GM18511 (cell line): ENCODE results near the gene BMPR1A.
"Not testable (repeated sequence)": the region's sequence is repeated elsewhere in the genome, so short reads cannot be mapped to it uniquely, and the experiment has no call there.

Experiments used
- ATAC-seq: cut with Tn5 transposase; IDR thresholded peaks from one replicate; pipeline ENCODE4 v1.9.1; 2021; ENCODE audit warnings: mild to moderate bottlenecking, moderate library complexity; ENCODE audit not compliant: unreplicated experiment

The BMPR1A gene

GRCh38 chr10:86936661-86937501 is 180.5 kb downstream of the BMPR1A start:
- ATAC-seq = no peak

- no peak for ATAC-seq
These were observed 181.2 kb downstream of the BMPR1A start for GRCh38 chr10:86937502-86938154.

GRCh38 chr10:86938260-86938659 is 181.8 kb downstream of the BMPR1A start:
- ATAC-seq = no peak

- not testable (repeated sequence) for ATAC-seq
These were observed 183.7 kb downstream of the BMPR1A start for GRCh38 chr10:86940076-86940475.

GRCh38 chr10:86940677-86941076 is 184.3 kb downstream of the BMPR1A start:
- ATAC-seq = no peak

- ATAC-seq = no peak
These were observed 185.0 kb downstream of the BMPR1A start for GRCh38 chr10:86941426-86941825.

GRCh38 chr10:86941991-86942421 is 185.6 kb downstream of the BMPR1A start:
- no peak for ATAC-seq

GRCh38 chr10:86942441-86943315 is 186.3 kb downstream of the BMPR1A start:
- ATAC-seq = no peak

- no peak for ATAC-seq
These were observed 187.1 kb downstream of the BMPR1A start for GRCh38 chr10:86943316-86944030.

GRCh38 chr10:86944031-86944419 is 187.6 kb downstream of the BMPR1A start:
- ATAC-seq = no peak

GRCh38 chr10:86944471-86944870 is 188.1 kb downstream of the BMPR1A start:
- no peak for ATAC-seq

GRCh38 chr10:86944907-86945306 is 188.5 kb downstream of the BMPR1A start:
- no peak for ATAC-seq

- no peak for ATAC-seq
These were observed 189.2 kb downstream of the BMPR1A start for GRCh38 chr10:86945361-86946212.

GRCh38 chr10:86946213-86947155 is 190.1 kb downstream of the BMPR1A start:
- no peak for ATAC-seq

- not testable (repeated sequence) for ATAC-seq
These were observed 191.4 kb downstream of the BMPR1A start for GRCh38 chr10:86947806-86948205.

- ATAC-seq = no peak
These were observed 193.9 kb downstream of the BMPR1A start for GRCh38 chr10:86950349-86950748.

- ATAC-seq = no peak
These were observed 194.9 kb downstream of the BMPR1A start for GRCh38 chr10:86951184-86951761.

GRCh38 chr10:86952106-86952505 is 195.7 kb downstream of the BMPR1A start:
- no peak for ATAC-seq
